T-cell (primary cell): Measurements from ENCODE around the gene FMO5. TPM values are rescaled to one million over a fixed set of nuclear protein-coding genes. Genes with fewer than 3 reads are reported as not detected.
"Not testable (repeated sequence)": the region's sequence is repeated elsewhere in the genome, so short reads cannot be mapped to it uniquely, and the experiment has no call there.

Experiments
- ATAC-seq, 4 experiments: fragments of 200-7000 bp in 3 of 4; fragments of 150-1000 bp in 1 of 4; cut with Tn5 transposase; replicated peaks in 1 of 4; 1 replicate in 3 of 4; 2 replicates in 1 of 4; pipeline ENCODE4 v1.10.0; 2021; ENCODE audit warnings: moderate library complexity in 3 of 4, mild to moderate bottlenecking in 2 of 4, moderate number of reproducible peaks in 1 of 4
- CTCF ChIA-PET, 2 donors: fragments of 300-600 bp; sonication (Branson Sonifier 250); formaldehyde crosslinking; loops; one replicate each; lab custom pipeline; 2022; ENCODE audit warnings: antibody characterized with exemption in 2 of 2; lab: Charles Lee
- POLR2A ChIA-PET, 2 donors: fragments of 300-600 bp; sonication (Branson Sonifier 250); formaldehyde crosslinking; loops; one replicate each; lab custom pipeline; 2022; ENCODE audit warnings: antibody characterized with exemption in 2 of 2; lab: Charles Lee
- DNase-seq, 35 experiments: peaks; one replicate each; pipeline versions ENCODE4 v3.0.0 to v3.0.0-alpha.2; 2013 to 2023
- H3K27ac ChIP-seq: one replicate; pipeline ENCODE4 v1.5.1; 2013; ENCODE audit warnings: low read length
- H3K27me3 ChIP-seq, 2 experiments: replicated peaks in 1 of 2; 1 replicate in 1 of 2; 2 replicates in 1 of 2; pipeline versions ENCODE4 v1.6.1 to v1.7.0; 2013; ENCODE audit warnings: low read length in 1 of 2, mixed read lengths in 1 of 2; ENCODE audit not compliant: control insufficient read depth in 2 of 2, insufficient read depth in 2 of 2; ENCODE audit errors: extremely low read depth in 1 of 2
- H3K36me3 ChIP-seq, 2 donors: 1 replicate in 1 of 2; 2 replicates in 1 of 2; pipeline versions ENCODE4 v1.6.1 to v1.7.0; 2013; ENCODE audit warnings: low read length in 1 of 2; ENCODE audit not compliant: control insufficient read depth in 2 of 2, insufficient read depth in 1 of 2; ENCODE audit errors: extremely low read depth in 1 of 2
- H3K4me1 ChIP-seq, 2 experiments: 1 replicate in 1 of 2; 2 replicates in 1 of 2; pipeline versions ENCODE4 v1.6.1 to v1.7.0; 2013; ENCODE audit warnings: low read length in 2 of 2, mixed read lengths in 1 of 2; ENCODE audit not compliant: insufficient read depth in 2 of 2, control insufficient read depth in 1 of 2; ENCODE audit errors: extremely low read depth in 1 of 2
- H3K4me3 ChIP-seq, 2 donors: 1 replicate in 1 of 2; 2 replicates in 1 of 2; pipeline versions ENCODE4 v1.5.1 to v1.7.0; 2013; ENCODE audit warnings: mild to moderate bottlenecking in 2 of 2, low read length in 1 of 2, moderate library complexity in 1 of 2; ENCODE audit not compliant: control insufficient read depth in 1 of 2; ENCODE audit errors: extremely low read depth in 1 of 2
- H3K9me3 ChIP-seq: 2 replicates; pipeline ENCODE4 v1.7.0; 2013
- H3K27ac Mint-ChIP-seq, 2 donors: one replicate each; pipeline ENCODE4 v1.8.0; 2020 to 2021; ENCODE audit warnings: mild to moderate bottlenecking in 2 of 2, mixed read lengths in 2 of 2
- H3K27me3 Mint-ChIP-seq, 2 donors: one replicate each; pipeline ENCODE4 v1.8.0; 2021 to 2022; ENCODE audit warnings: mixed read lengths in 2 of 2
- H3K36me3 Mint-ChIP-seq: one replicate; pipeline ENCODE4 v1.8.0; 2021; ENCODE audit warnings: mixed read lengths
- H3K4me1 Mint-ChIP-seq, 3 donors: one replicate each; pipeline ENCODE4 v1.8.0; 2020 to 2022; ENCODE audit warnings: mixed read lengths in 3 of 3, mild to moderate bottlenecking in 1 of 3
- H3K4me3 Mint-ChIP-seq, 3 donors: one replicate each; pipeline ENCODE4 v1.8.0; 2020 to 2022; ENCODE audit warnings: mild to moderate bottlenecking in 3 of 3, mixed read lengths in 3 of 3, moderate library complexity in 3 of 3
- H3K9me3 Mint-ChIP-seq, 3 donors: one replicate each; pipeline ENCODE4 v1.8.0; 2020 to 2022; ENCODE audit warnings: mixed read lengths in 3 of 3
- WGBS: methylation state at CpG from one replicate; pipeline ENCODE4 v1.1.5; 2013; ENCODE audit warnings: missing lambda C conversion rate; ENCODE audit not compliant: insufficient coverage; 5-methylcytosine and 5-hydroxymethylcytosine counted together
- total RNA-seq, 35 experiments: library from RNA in 6 of 35; stranded (reverse) in 6 of 35; fragments of 120-200 nt in 1 of 35; gene quantifications; one replicate each; pipeline versions ENCODE4 v1.2.1 to v1.2.4 and lab custom pipeline; 2013 to 2026

The FMO5 gene
- total RNA-seq, 5 donors from 2014 or later (not counting 1 experiment from before 2014, with no cell fraction given), result 0.23 to 1.4 (median 0.95) TPM

GRCh38 chr1:147167365-147167764 lies 57.8 kb downstream of the FMO5 start:
- CTCF ChIA-PET, result no interaction called here
- POLR2A ChIA-PET, result no interaction called here
- ATAC-seq, result no peak
- no peaks in the 10 kb centered on the region for H3K9me3 ChIP-seq
- no peak overlapping the region for H3K4me3 Mint-ChIP-seq
- no peaks in the 10 kb centered on the region for H3K27me3 Mint-ChIP-seq
- no peak overlapping the region for H3K27ac Mint-ChIP-seq
- no peaks in the 10 kb centered on the region for H3K9me3 Mint-ChIP-seq
- no peak overlapping the region for H3K4me3 ChIP-seq
- H3K27ac ChIP-seq, result no peak overlapping the region
- H3K27me3 ChIP-seq, result no peaks in the 10 kb centered on the region
- WGBS, result no CpG with 5 or more reads among the region's 1 CpG
- peaks cover 33% of the 10 kb centered on the region for H3K36me3 Mint-ChIP-seq
- peaks cover 0 to 25% of the 10 kb centered on the region in 2 donors for H3K36me3 ChIP-seq
- peaks cover 18 to 27% (median 22%) of the 10 kb centered on the region in 3 donors for H3K4me1 Mint-ChIP-seq
- H3K4me1 ChIP-seq, result peaks cover 6 to 12% of the 10 kb centered on the region in 2 experiments
- no peak for DNase-seq

- Histone ChIP-seq H3K4me3 (no peak overlapping the region), H3K4me1 (no peaks in the 10 kb centered on the region), H3K27me3 (no peaks in the 10 kb centered on the region), H3K36me3 (peaks cover 10 to 67% of the 10 kb centered on the region in 2 donors), H3K27ac (no peak overlapping the region), H3K9me3 (no peaks in the 10 kb centered on the region)
- DNase-seq, result no peak
- ChIA-PET CTCF (interaction anchor here in 1 of 2 donors (1.1 kb wide), 1 partner anchor 79 kb away, joined by 4 read pairs; no protein-coding TSS in a partner anchor), POLR2A (no interaction called here)
- Mint-ChIP-seq H3K4me1 (peaks cover 0 to under 1% (median 0%) of the 10 kb centered on the region in 3 donors), H3K27me3 (no peaks in the 10 kb centered on the region), H3K4me3 (no peak overlapping the region), H3K27ac (no peak overlapping the region), H3K9me3 (no peaks in the 10 kb centered on the region), H3K36me3 (peaks cover 67% of the 10 kb centered on the region)
- WGBS, result no CpG with 5 or more reads among the region's 1 CpG
- ATAC-seq, result no peak
Observed at GRCh38 chr1:147163019-147163418, 62.1 kb downstream of the FMO5 start.

GRCh38 chr1:147162093-147162492 lies 63.0 kb downstream of the FMO5 start:
- CTCF ChIA-PET, result interaction anchor here in 1 of 2 donors (1.1 kb wide), 1 partner anchor 80 kb away, joined by 4 read pairs; no protein-coding TSS in a partner anchor
- Mint-ChIP-seq H3K36me3 (peaks cover 73% of the 10 kb centered on the region), H3K27me3 (no peaks in the 10 kb centered on the region), H3K4me3 (no peak overlapping the region), H3K4me1 (no peaks in the 10 kb centered on the region), H3K9me3 (no peaks in the 10 kb centered on the region), H3K27ac (no peak overlapping the region)
- no peak for DNase-seq
- Histone ChIP-seq H3K27me3 (no peaks in the 10 kb centered on the region), H3K36me3 (peaks cover 10 to 73% of the 10 kb centered on the region in 2 donors), H3K4me3 (no peak overlapping the region), H3K4me1 (no peaks in the 10 kb centered on the region), H3K9me3 (no peaks in the 10 kb centered on the region), H3K27ac (no peak overlapping the region)
- ATAC-seq, result no peak
- POLR2A ChIA-PET, result no interaction called here

GRCh38 chr1:147157116-147157515 lies 68.0 kb downstream of the FMO5 start:
- H3K9me3 Mint-ChIP-seq, H3K4me3 ChIP-seq, H3K9me3 ChIP-seq, DNase-seq, ATAC-seq, H3K27me3 ChIP-seq, H3K27ac Mint-ChIP-seq, H3K27me3 Mint-ChIP-seq, H3K4me1 ChIP-seq, H3K4me3 Mint-ChIP-seq, H3K4me1 Mint-ChIP-seq, POLR2A ChIA-PET, H3K27ac ChIP-seq, CTCF ChIA-PET: not testable (repeated sequence)
- H3K36me3 Mint-ChIP-seq, result peaks cover 72% of the 10 kb centered on the region
- WGBS, result no CpG with 5 or more reads among the region's 2 CpGs
- H3K36me3 ChIP-seq, result peaks cover 10 to 64% of the 10 kb centered on the region in 2 donors

GRCh38 chr1:147156642-147157041 lies 68.5 kb downstream of the FMO5 start:
- Histone ChIP-seq H3K4me3 (no peak overlapping the region), H3K36me3 (peaks cover 10 to 59% of the 10 kb centered on the region in 2 donors), H3K9me3 (no peaks in the 10 kb centered on the region), H3K4me1 (no peaks in the 10 kb centered on the region), H3K27ac (no peak overlapping the region), H3K27me3 (no peaks in the 10 kb centered on the region)
- 100% methylated on average over 1 of the region's 3 CpGs for WGBS
- Mint-ChIP-seq H3K9me3 (no peaks in the 10 kb centered on the region), H3K27me3 (no peaks in the 10 kb centered on the region), H3K4me1 (no peaks in the 10 kb centered on the region), H3K4me3 (no peak overlapping the region), H3K27ac (no peak overlapping the region), H3K36me3 (peaks cover 70% of the 10 kb centered on the region)
- CTCF ChIA-PET, result no interaction called here
- ATAC-seq (no peak), DNase-seq (no peak)
- POLR2A ChIA-PET, result no interaction called here

- H3K4me1 Mint-ChIP-seq, result no peaks in the 10 kb centered on the region
- H3K27me3 ChIP-seq, result no peaks in the 10 kb centered on the region
- ChIA-PET POLR2A (interaction anchor here in 1 of 2 donors (0.6 kb wide), 1 partner anchor 430 kb away, joined by 3 read pairs; no protein-coding TSS in a partner anchor), CTCF (no interaction called here)
- no peaks in the 10 kb centered on the region for H3K27me3 Mint-ChIP-seq
- H3K27ac ChIP-seq, result no peak overlapping the region
- no peak overlapping the region for H3K27ac Mint-ChIP-seq
- H3K9me3 Mint-ChIP-seq, result no peaks in the 10 kb centered on the region
- H3K36me3 Mint-ChIP-seq, result peaks cover 38% of the 10 kb centered on the region
- H3K4me1 ChIP-seq, result no peaks in the 10 kb centered on the region
- no peak for ATAC-seq
- H3K4me3 ChIP-seq, result no peak overlapping the region
- no peak overlapping the region for H3K4me3 Mint-ChIP-seq
- no peaks in the 10 kb centered on the region for H3K9me3 ChIP-seq
- peaks cover 0 to 20% of the 10 kb centered on the region in 2 donors for H3K36me3 ChIP-seq
- WGBS, result 88% methylated on average over 2 of the region's 3 CpGs
- DNase-seq, result no peak
Observed at GRCh38 chr1:147152772-147153171, 72.4 kb downstream of the FMO5 start.

GRCh38 chr1:147151244-147151643 lies 73.9 kb downstream of the FMO5 start:
- peaks cover 0 to 6% of the 10 kb centered on the region in 2 donors for H3K27me3 Mint-ChIP-seq
- H3K27me3 ChIP-seq, result no peaks in the 10 kb centered on the region
- no peak for ATAC-seq
- H3K36me3 Mint-ChIP-seq, result peaks cover 31% of the 10 kb centered on the region
- no peak overlapping the region for H3K27ac Mint-ChIP-seq
- DNase-seq, result no peak
- POLR2A ChIA-PET, result no interaction called here
- H3K4me1 ChIP-seq, result no peaks in the 10 kb centered on the region
- H3K9me3 Mint-ChIP-seq, result no peaks in the 10 kb centered on the region
- peaks cover 0 to 5% of the 10 kb centered on the region in 2 donors for H3K36me3 ChIP-seq
- no peaks in the 10 kb centered on the region for H3K9me3 ChIP-seq
- CTCF ChIA-PET, result no interaction called here
- H3K4me1 Mint-ChIP-seq, result no peaks in the 10 kb centered on the region
- H3K4me3 ChIP-seq, result no peak overlapping the region
- H3K27ac ChIP-seq, result no peak overlapping the region
- WGBS, result no CpG with 5 or more reads among the region's 1 CpG
- H3K4me3 Mint-ChIP-seq, result no peak overlapping the region
